SK-N-MC (cell line): Measurements from ENCODE around the gene SLC47A1.

Experiments
- EZH2 ChIP-seq: fragments of 200-600 bp; sonication (generic); IDR thresholded peaks from one replicate; pipeline ENCODE4 v1.6.1; 2017; ENCODE audit warnings: antibody characterized with exemption
- FOXP2 ChIP-seq: optimal IDR thresholded peaks from 2 replicates; pipeline ENCODE3; 2011; ENCODE audit warnings: mild to moderate bottlenecking, moderate library complexity; ENCODE audit not compliant: insufficient read depth; ENCODE audit errors: extremely low read length, control extremely low read depth
- POLR2AphosphoS5 ChIP-seq: IDR thresholded peaks from 2 replicates; pipeline ENCODE4 v1.6.1; 2012; ENCODE audit warnings: mild to moderate bottlenecking, low read depth, low read length, borderline replicate concordance

DNA sequence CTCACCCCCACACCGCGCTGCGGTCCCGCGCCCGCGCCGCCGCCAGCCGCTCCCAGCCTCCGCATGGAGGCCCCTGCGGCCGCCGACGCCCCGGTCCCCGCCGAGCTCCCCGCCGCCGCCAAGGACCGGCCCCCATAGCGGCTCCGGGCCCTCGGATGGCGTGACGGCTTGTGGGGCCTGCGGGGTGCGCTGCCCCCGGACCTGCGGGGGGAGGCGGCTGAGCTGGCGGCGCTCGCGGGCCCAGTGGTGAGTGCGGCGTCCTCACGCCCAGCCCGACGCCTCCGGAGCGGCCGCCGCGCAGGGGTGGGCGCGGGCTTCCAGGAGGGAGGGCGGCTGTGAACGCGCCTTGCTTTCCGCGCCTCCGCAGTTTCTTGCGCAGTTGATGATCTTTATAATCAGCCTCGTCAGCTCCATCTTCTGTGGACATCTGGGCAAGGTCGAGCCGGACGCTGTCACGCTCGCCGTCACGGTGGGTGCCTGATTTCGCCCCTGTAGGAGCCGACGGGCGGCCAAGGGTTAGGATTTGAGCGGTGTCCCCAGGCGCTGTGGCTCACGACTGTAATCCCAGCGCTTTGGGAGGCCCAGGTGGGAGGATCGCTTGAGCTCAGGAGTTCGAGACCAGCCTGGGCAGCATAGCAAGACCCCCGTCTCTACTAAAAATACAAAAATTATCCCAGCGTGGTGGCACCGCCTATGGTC, 46.4 kb downstream of the SLC47A1 start:
- TF ChIP-seq EZH2, result no peak
- no peak for TF ChIP-seq POLR2AphosphoS5
- TF ChIP-seq FOXP2, result no peak
